HCT116 (cell line): ENCODE data around the gene TMEM117. TPM values are rescaled to one million over a fixed set of nuclear protein-coding genes. Genes with fewer than 3 reads are reported as not detected.

Experiments used
- ATAC-seq: fragments of 200-7000 bp; cut with Tn5 transposase; 2 replicates; pipeline ENCODE4 v1.9.1; 2020; ENCODE audit warnings: mild to moderate bottlenecking, moderate library complexity
- BruUV-seq: library from RNA; stranded (reverse); fragments of 400-500 nt; replicated peaks from 2 replicates; lab custom pipeline; 2021; lab: Mats Ljungman, UMichigan
- CTCF ChIA-PET: fragments of 300-600 bp; sonication (Branson Sonifier 250); formaldehyde crosslinking; loops from one replicate; lab custom pipeline; 2021; ENCODE audit warnings: antibody characterized with exemption; lab: Charles Lee
- POLR2A ChIA-PET: fragments of 300-600, 350-600 bp; sonication (Branson Sonifier 250); formaldehyde crosslinking; loops from one replicate; lab custom pipeline; 2021; ENCODE audit warnings: antibody characterized with exemption; lab: Charles Lee
- RAD21 ChIA-PET, 2 experiments: fragments of 300-600 bp; sonication (Branson Sonifier 250); formaldehyde crosslinking; loops; one replicate each; lab custom pipeline; 2023; ENCODE audit warnings: low total read pairs in 2 of 2; ENCODE audit not compliant: uncharacterized antibody in 2 of 2, unreplicated experiment in 2 of 2, low non-redundant PET in 1 of 2; lab: Charles Lee
- DNase-seq: peaks from one replicate; pipeline ENCODE4 v3.0.0-alpha.2; 2010; ENCODE audit warnings: low read depth, low spot score
- H2AFZ ChIP-seq: fragments of 200-600 bp; shearing (Covaris generic), sonication (generic); 2 replicates; pipeline ENCODE4 v1.6.1; 2017; ENCODE audit warnings: low read depth, mixed run types, mixed read lengths, antibody characterized with exemption, low read length; ENCODE audit not compliant: poor library complexity, severe bottlenecking
- H3K27ac ChIP-seq: 2 replicates; pipeline ENCODE4 v1.5.1; 2012; ENCODE audit warnings: low read depth, low read length
- H3K27me3 ChIP-seq: fragments of 200-600 bp; sonication (generic); 2 replicates; pipeline ENCODE4 v1.6.1; 2016; ENCODE audit warnings: mixed run types, low read length, mixed read lengths; ENCODE audit not compliant: insufficient read depth
- H3K36me3 ChIP-seq, 2 experiments: fragments of 200-500 bp in 1 of 2; fragments of 200-600 bp in 1 of 2; sonication (Bioruptor generic) in 1 of 2; sonication (generic) in 1 of 2; 2 replicates each; pipeline versions ENCODE4 v1.5.1 to v1.6.1; 2014 to 2016; ENCODE audit warnings: low read length in 2 of 2, inconsistent platforms in 1 of 2, mixed read lengths in 1 of 2, mixed run types in 1 of 2; ENCODE audit not compliant: insufficient read depth in 2 of 2, control insufficient read depth in 1 of 2
- H3K4me1 ChIP-seq, 2 experiments: fragments of 200-600 bp in 1 of 2; sonication (generic) in 1 of 2; 2 replicates each; pipeline versions ENCODE4 v1.5.1 to v1.6.1; 2012 to 2017; ENCODE audit warnings: low read length in 2 of 2, inconsistent platforms in 1 of 2, mild to moderate bottlenecking in 1 of 2, mixed read lengths in 1 of 2, mixed run types in 1 of 2, moderate library complexity in 1 of 2; ENCODE audit not compliant: insufficient read depth in 2 of 2, control insufficient read depth in 1 of 2
- H3K4me2 ChIP-seq: fragments of 200-600 bp; sonication (generic); 2 replicates; pipeline ENCODE4 v1.6.1; 2017; ENCODE audit warnings: mixed run types, low read length, mixed read lengths
- H3K4me3 ChIP-seq, 2 experiments: fragments of 200-600 bp in 1 of 2; sonication (generic) in 1 of 2; replicated peaks in 1 of 2; 2 replicates each; pipeline ENCODE4 v1.5.1; 2011 to 2016; ENCODE audit warnings: low read length in 2 of 2, control low read depth in 1 of 2, low read depth in 1 of 2, mild to moderate bottlenecking in 1 of 2, mixed read lengths in 1 of 2, mixed run types in 1 of 2
- H3K79me2 ChIP-seq: fragments of 200-600 bp; sonication (generic); 2 replicates; pipeline ENCODE4 v1.6.1; 2017; ENCODE audit warnings: mild to moderate bottlenecking, mixed run types, low read length, moderate library complexity, mixed read lengths; ENCODE audit not compliant: insufficient read depth
- H3K9ac ChIP-seq: fragments of 200-600 bp; sonication (generic); 2 replicates; pipeline ENCODE4 v1.6.1; 2016; ENCODE audit warnings: low read length, mixed read lengths
- H3K9me2 ChIP-seq: fragments of 200-600 bp; sonication (generic), shearing (Covaris generic); 2 replicates; pipeline ENCODE4 v1.6.1; 2017; ENCODE audit warnings: mixed run types, mild to moderate bottlenecking, moderate library complexity; ENCODE audit not compliant: insufficient read depth
- H3K9me3 ChIP-seq, 2 experiments: fragments of 200-500 bp in 1 of 2; fragments of 200-600 bp in 1 of 2; sonication (Bioruptor generic) in 1 of 2; sonication (generic) in 1 of 2; 2 replicates each; pipeline ENCODE4 v1.6.1; 2014 to 2017; ENCODE audit warnings: low read length in 2 of 2, mixed read lengths in 2 of 2, inconsistent platforms in 1 of 2, low read depth in 1 of 2, mild to moderate bottlenecking in 1 of 2, mixed run types in 1 of 2, moderate library complexity in 1 of 2; ENCODE audit not compliant: control insufficient read depth in 1 of 2, insufficient read depth in 1 of 2
- H4K20me1 ChIP-seq: fragments of 200-600 bp; sonication (generic), shearing (Covaris generic); 2 replicates; pipeline ENCODE4 v1.6.1; 2017; ENCODE audit warnings: mixed run types, mild to moderate bottlenecking, moderate library complexity; ENCODE audit not compliant: insufficient read depth
- CBX3 ChIP-seq: IDR thresholded peaks from 2 replicates; pipeline ENCODE4 v1.6.1; 2012; ENCODE audit warnings: low read depth
- CEBPB ChIP-seq: IDR thresholded peaks from 2 replicates; pipeline ENCODE4 v1.6.1; 2012; ENCODE audit warnings: low read depth
- EGR1 ChIP-seq: IDR thresholded peaks from 2 replicates; pipeline ENCODE4 v1.6.1; 2012; ENCODE audit warnings: low read depth
- ELF1 ChIP-seq: IDR thresholded peaks from 2 replicates; pipeline ENCODE4 v1.6.1; 2012; ENCODE audit warnings: low read depth, borderline replicate concordance
- EZH2phosphoT487 ChIP-seq: fragments of 200-600 bp; IDR thresholded peaks from 2 replicates; pipeline ENCODE4 v1.6.1; 2018; ENCODE audit warnings: antibody characterized with exemption, borderline replicate concordance
- RAD21 ChIP-seq: IDR thresholded peaks from 2 replicates; pipeline ENCODE4 v1.6.1; 2012; ENCODE audit warnings: low read depth, mild to moderate bottlenecking
- REST ChIP-seq: IDR thresholded peaks from 2 replicates; pipeline ENCODE4 v1.6.1; 2012; ENCODE audit warnings: low read depth
- SIN3A ChIP-seq: IDR thresholded peaks from 2 replicates; pipeline ENCODE4 v1.6.1; 2012; ENCODE audit warnings: low read depth
- SP1 ChIP-seq: IDR thresholded peaks from 2 replicates; pipeline ENCODE4 v1.6.1; 2012; ENCODE audit warnings: low read depth
- SRF ChIP-seq: IDR thresholded peaks from 2 replicates; pipeline ENCODE4 v1.6.1; 2012; ENCODE audit warnings: low read depth
- TCF7L2 ChIP-seq: IDR thresholded peaks from 2 replicates; pipeline ENCODE4 v1.7.0; 2011; ENCODE audit warnings: borderline replicate concordance, inconsistent platforms; ENCODE audit not compliant: insufficient read depth, insufficient read length; ENCODE audit errors: extremely low read depth
- YY1 ChIP-seq: IDR thresholded peaks from 2 replicates; pipeline ENCODE4 v1.6.1; 2011; ENCODE audit warnings: low read length, low read depth, moderate library complexity, mild to moderate bottlenecking; ENCODE audit not compliant: insufficient replicate concordance; ENCODE audit errors: extremely low read depth
- ZBTB33 ChIP-seq: IDR thresholded peaks from 2 replicates; pipeline ENCODE4 v1.6.1; 2011; ENCODE audit warnings: mild to moderate bottlenecking, low read length, moderate library complexity; ENCODE audit not compliant: insufficient replicate concordance; ENCODE audit errors: extremely low read depth
- ZFX ChIP-seq: fragments of 450-650 bp; IDR thresholded peaks from 2 replicates; pipeline ENCODE4 v1.6.1; 2017
- ZNF274 ChIP-seq: fragments of 200-500 bp; sonication (Bioruptor generic); IDR thresholded peaks from 2 replicates; pipeline ENCODE4 v1.6.1; 2014; ENCODE audit warnings: mild to moderate bottlenecking, low read depth, low read length, inconsistent platforms
- intact Hi-C: fragments of 100-400 bp; cut with micrococcal nuclease; formaldehyde crosslinking; loops from 2 replicates; pipeline ENCODE4 v1.10.0; 2022
- total RNA-seq: library from RNA; stranded (reverse); gene quantifications from one replicate; pipeline ENCODE4 v1.2.1, GENCODE V29; 2021; ENCODE audit not compliant: unreplicated experiment

Gene TMEM117
- total RNA-seq, 1 experiment from 2014 or later, result 3.6 TPM

- TF ChIP-seq TCF7L2 (no peak), SIN3A (no peak), ZBTB33 (no peak), CEBPB (no peak), ZFX (no peak), SRF (no peak)
Observed at GRCh38 chr12:43858991-43859390, 23.1 kb downstream of the TMEM117 start (continued).

GRCh38 chr12:43861015-43861839 lies 25.3 kb downstream of the TMEM117 start:
- Histone ChIP-seq H3K27ac (no peak overlapping the region), H3K4me3 (no peak overlapping the region), H2AFZ (no peak overlapping the region), H3K27me3 (no peaks in the 10 kb centered on the region), H3K4me1 (no peaks in the 10 kb centered on the region), H3K9me3 (no peaks in the 10 kb centered on the region), H4K20me1 (no peaks in the 10 kb centered on the region), H3K9me2 (no peaks in the 10 kb centered on the region), H3K36me3 (no peaks in the 10 kb centered on the region)
- intact Hi-C loops, result no loop called here
- BruUV-seq, result no TSS peak
- POLR2A ChIA-PET, result no interaction called here
- DNase-seq, result no peak
- CTCF ChIA-PET, result no interaction called here
- RAD21 ChIA-PET, result no interaction called here
- no peak for ATAC-seq
- no peak for TF ChIP-seq ZFX
- TF ChIP-seq REST, result no peak
- no peak for TF ChIP-seq CBX3
- TF ChIP-seq EGR1, result no peak
- no peak for TF ChIP-seq YY1
- no peak for TF ChIP-seq RAD21
- no peak for TF ChIP-seq SP1
- no peak for TF ChIP-seq ELF1
- no peak for TF ChIP-seq EZH2phosphoT487
- no peak for TF ChIP-seq ZBTB33
- TF ChIP-seq ZNF274, result no peak
- TF ChIP-seq, all 23 proteins: peak for 0
- no peaks in the 10 kb centered on the region for H3K79me2 ChIP-seq
- H3K4me2 ChIP-seq, result no peak overlapping the region
- H3K9ac ChIP-seq, result no peak overlapping the region
